HepG2 (cell line): ENCODE data around the gene ING2. TPM values are rescaled to one million over a fixed set of nuclear protein-coding genes. Genes with fewer than 3 reads are reported as not detected.

Experiments
- ADNP ChIP-seq: sonication (generic); formaldehyde crosslinking; IDR thresholded peaks from 2 replicates; pipeline ENCODE4 v1.4.0; 2020; ENCODE audit warnings: missing genetic modification reagents
- ATF3 ChIP-seq: sonication (generic); formaldehyde crosslinking; IDR thresholded peaks from 2 replicates; pipeline ENCODE4 v1.4.0; 2020; ENCODE audit warnings: missing genetic modification reagents
- ATF6 ChIP-seq: sonication (generic); formaldehyde crosslinking; conservative IDR thresholded peaks from 2 replicates; pipeline ENCODE4 v1.4.0; 2020; ENCODE audit warnings: missing genetic modification reagents
- ATRX ChIP-seq: sonication (generic); formaldehyde crosslinking; IDR thresholded peaks from 2 replicates; pipeline ENCODE4 v1.4.0; 2020; ENCODE audit warnings: missing genetic modification reagents, borderline replicate concordance
- CBX2 ChIP-seq, 2 experiments: fragments of 200-600 bp in 1 of 2; sonication (generic); formaldehyde crosslinking in 1 of 2; IDR thresholded peaks; 2 replicates each; pipeline versions ENCODE4 v1.7.0 to v1.8.1; 2018 to 2022; ENCODE audit warnings: low read depth in 2 of 2, low read length in 1 of 2, mild to moderate bottlenecking in 1 of 2, missing genetic modification reagents in 1 of 2
- DR1 ChIP-seq: sonication (generic); formaldehyde crosslinking; IDR thresholded peaks from 2 replicates; pipeline ENCODE4 v1.8.0; 2021; ENCODE audit warnings: mild to moderate bottlenecking, missing genetic modification reagents, inconsistent platforms
- ETV5 ChIP-seq: IDR thresholded peaks from 2 replicates; pipeline ENCODE4 v1.6.1; 2018; ENCODE audit warnings: missing biosample characterization, missing genetic modification reagents, inconsistent platforms, borderline replicate concordance
- FOXP1 ChIP-seq, 2 experiments: fragments of 450-650 bp in 1 of 2; IDR thresholded peaks; 2 replicates each; pipeline ENCODE4 v1.6.1; 2017 to 2018; ENCODE audit warnings: antibody characterized with exemption in 1 of 2
- GATAD2A ChIP-seq: IDR thresholded peaks from 2 replicates; pipeline ENCODE4 v1.6.1; 2016
- JUN ChIP-seq: sonication (generic); formaldehyde crosslinking; IDR thresholded peaks from 2 replicates; pipeline ENCODE4 v1.4.0; 2020; ENCODE audit warnings: mild to moderate bottlenecking, missing genetic modification reagents
- MIXL1 ChIP-seq: IDR thresholded peaks from 2 replicates; pipeline ENCODE4 v1.6.1; 2016
- NBN ChIP-seq: fragments of 450-650 bp; conservative IDR thresholded peaks from 2 replicates; pipeline ENCODE4 v1.6.1; 2017
- NONO ChIP-seq, 2 experiments: fragments of 450-650 bp in 1 of 2; sonication (generic) in 1 of 2; formaldehyde crosslinking in 1 of 2; IDR thresholded peaks in 1 of 2; conservative IDR thresholded peaks in 1 of 2; 2 replicates each; pipeline versions ENCODE4 v1.6.1 to v1.8.0; 2017 to 2022; ENCODE audit warnings: mild to moderate bottlenecking in 1 of 2, missing genetic modification reagents in 1 of 2, moderate library complexity in 1 of 2
- REL ChIP-seq: sonication (generic); formaldehyde crosslinking; conservative IDR thresholded peaks from 2 replicates; pipeline ENCODE4 v1.8.0; 2022; ENCODE audit warnings: mild to moderate bottlenecking, missing genetic modification reagents, moderate library complexity
- RELA ChIP-seq: sonication (generic); formaldehyde crosslinking; IDR thresholded peaks from 2 replicates; pipeline ENCODE4 v1.4.0; 2020; ENCODE audit warnings: missing genetic modification reagents
- SMAD9 ChIP-seq: sonication (generic); formaldehyde crosslinking; IDR thresholded peaks from 2 replicates; pipeline ENCODE4 v1.5.1; 2020; ENCODE audit warnings: mild to moderate bottlenecking, missing genetic modification reagents
- SOX6 ChIP-seq, 2 experiments: fragments of 450-650 bp in 1 of 2; sonication (generic) in 1 of 2; formaldehyde crosslinking in 1 of 2; IDR thresholded peaks; 2 replicates each; pipeline versions ENCODE4 v1.4.0 to v1.6.1; 2017 to 2020; ENCODE audit warnings: antibody characterized with exemption in 1 of 2, mild to moderate bottlenecking in 1 of 2, missing genetic modification reagents in 1 of 2
- TAF15 ChIP-seq: fragments of 200-400 bp; formaldehyde crosslinking; IDR thresholded peaks from one replicate; pipeline ENCODE4 v1.6.1; 2018; ENCODE audit warnings: mild to moderate bottlenecking, low read depth, low read length; ENCODE audit not compliant: poor library complexity, severe bottlenecking
- ZNF20 ChIP-seq: sonication (generic); formaldehyde crosslinking; IDR thresholded peaks from 2 replicates; pipeline ENCODE4 v1.4.0; 2020; ENCODE audit warnings: mild to moderate bottlenecking, moderate library complexity, missing genetic modification reagents
- ZNF234 ChIP-seq: sonication (generic); formaldehyde crosslinking; conservative IDR thresholded peaks from 2 replicates; pipeline ENCODE4 v1.5.1; 2020; ENCODE audit warnings: mild to moderate bottlenecking, missing genetic modification reagents
- ZNF296 ChIP-seq: sonication (generic); formaldehyde crosslinking; conservative IDR thresholded peaks from 2 replicates; pipeline ENCODE4 v1.5.0; 2020; ENCODE audit warnings: mild to moderate bottlenecking, missing genetic modification reagents
- ZNF3 ChIP-seq: IDR thresholded peaks from 2 replicates; pipeline ENCODE4 v1.7.0; 2017; ENCODE audit warnings: inconsistent platforms
- ZNF546 ChIP-seq: sonication (generic); formaldehyde crosslinking; conservative IDR thresholded peaks from 2 replicates; pipeline ENCODE4 v1.8.1; 2023; ENCODE audit warnings: mild to moderate bottlenecking, missing genetic modification reagents
- ZNF766 ChIP-seq: sonication (generic); formaldehyde crosslinking; IDR thresholded peaks from 2 replicates; pipeline ENCODE4 v1.5.0; 2020; ENCODE audit warnings: missing genetic modification reagents, borderline replicate concordance
- ZXDC ChIP-seq: sonication (generic); formaldehyde crosslinking; IDR thresholded peaks from 2 replicates; pipeline ENCODE4 v1.5.0; 2020; ENCODE audit warnings: mild to moderate bottlenecking, missing genetic modification reagents
- polyA plus RNA-seq, 8 experiments: library from polyadenylated mRNA; depleted of rRNA in 3 of 8; stranded (reverse) in 7 of 8; unstranded in 1 of 8; fragments of >200 nt; fragmentation: Illumina TruSeq in 4 of 8; extraction: Trizol in 4 of 8; gene quantifications; 2 replicates each; pipeline versions ENCODE4 v1.2.1 to v1.2.3, GENCODE V29; 2011 to 2016; ENCODE audit warnings: low read depth in 4 of 8, missing spikeins in 1 of 8, mixed read lengths in 1 of 8; ENCODE audit not compliant: insufficient read depth in 1 of 8
- total RNA-seq, 5 experiments: library from RNA; depleted of rRNA; stranded (reverse); fragments of >200 nt; fragmentation: Illumina TruSeq; extraction: Trizol; gene quantifications; 2 replicates each; pipeline ENCODE4 v1.2.3, GENCODE V29; 2016; ENCODE audit warnings: low read depth in 1 of 5
- TF ChIP-seq, protein P1 (sequence below): sonication (generic); formaldehyde crosslinking; IDR thresholded peaks from 2 replicates; pipeline ENCODE4 v1.8.0; 2022; ENCODE audit warnings: mild to moderate bottlenecking, missing genetic modification reagents, moderate library complexity

Gene ING2
- total and polyA plus RNA-seq, 2 of the 13 experiments (the other 11 are each of a cell fraction or from before 2014, with no cell fraction given): 6.6 to 12.4 TPM

GRCh38 chr4:183499389-183499788, 5.5 kb upstream of the ING2 start (continued):
- TF ChIP-seq REL (CRISPR knock-in tag) (no peak), ZNF234 (CRISPR knock-in tag) (no peak), ADNP (CRISPR knock-in tag) (no peak), ZNF20 (CRISPR knock-in tag) (no peak), SOX6 (IDR thresholded peaks at IDR 0.05) (no peak), SOX6 (CRISPR knock-in tag; IDR thresholded peaks at IDR 0.05) (peak; percentile 21; the same call in 1 of the 2 replicates), ZNF766 (CRISPR knock-in tag) (no peak), NBN (no peak), ZNF546 (CRISPR knock-in tag) (no peak), RELA (CRISPR knock-in tag) (no peak), DR1 (no peak), ZXDC (CRISPR knock-in tag) (no peak), ATF3 (no peak), TAF15 (no peak), ETV5 (CRISPR knock-in tag) (peak; percentile 89; the same call in 1 of the 2 replicates), ZNF3 (CRISPR knock-in tag) (no peak), CBX2 (IDR thresholded peaks at IDR 0.05; ENCODE audit: low read depth, low read length) (no peak), CBX2 (CRISPR knock-in tag; IDR thresholded peaks at IDR 0.05; ENCODE audit: low read depth) (no peak), FOXP1 (IDR thresholded peaks at IDR 0.05) (no peak), FOXP1 (CRISPR knock-in tag; IDR thresholded peaks at IDR 0.05) (peak; percentile 38; the same call in 1 of the 2 replicates), NONO (IDR thresholded peaks at IDR 0.05) (no peak), NONO (CRISPR knock-in tag; conservative IDR thresholded peaks at IDR 0.05) (no peak), MIXL1 (CRISPR knock-in tag) (peak; percentile 44; the same call in 1 of the 2 replicates), JUN (CRISPR knock-in tag) (no peak), ZNF296 (no peak), SMAD9 (CRISPR knock-in tag) (no peak), ATRX (CRISPR knock-in tag) (no peak), GATAD2A (CRISPR knock-in tag) (peak; percentile 71), ATF6 (no peak)
- TF ChIP-seq, protein P1, sequence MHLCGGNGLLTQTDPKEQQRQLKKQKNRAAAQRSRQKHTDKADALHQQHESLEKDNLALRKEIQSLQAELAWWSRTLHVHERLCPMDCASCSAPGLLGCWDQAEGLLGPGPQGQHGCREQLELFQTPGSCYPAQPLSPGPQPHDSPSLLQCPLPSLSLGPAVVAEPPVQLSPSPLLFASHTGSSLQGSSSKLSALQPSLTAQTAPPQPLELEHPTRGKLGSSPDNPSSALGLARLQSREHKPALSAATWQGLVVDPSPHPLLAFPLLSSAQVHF (CRISPR knock-in tag): no peak
